K562 (cell line): ENCODE measurements around the gene NUP88. TPM values are rescaled to one million over a fixed set of nuclear protein-coding genes. Genes with fewer than 3 reads are reported as not detected.

Source experiments
- BCOR ChIP-seq: fragments of 450-650 bp; IDR thresholded peaks from 2 replicates; pipeline ENCODE4 v1.6.1; 2016
- BRCA1 ChIP-seq, 2 experiments: fragments of 450-650 bp in 1 of 2; sonication (generic) in 1 of 2; formaldehyde crosslinking in 1 of 2; IDR thresholded peaks; 2 replicates each; pipeline versions ENCODE4 v1.5.0 to v1.6.1; 2017 to 2020; ENCODE audit warnings: mild to moderate bottlenecking in 1 of 2, missing genetic modification reagents in 1 of 2
- CC2D1A ChIP-seq: fragments of 450-650 bp; IDR thresholded peaks from 2 replicates; pipeline ENCODE4 v1.6.1; 2017; ENCODE audit warnings: mild to moderate bottlenecking
- COPS2 ChIP-seq: fragments of 450-650 bp; conservative IDR thresholded peaks from 2 replicates; pipeline ENCODE4 v1.6.1; 2016; ENCODE audit warnings: mild to moderate bottlenecking, moderate library complexity
- E2F4 ChIP-seq: sonication (generic); formaldehyde crosslinking; IDR thresholded peaks from 2 replicates; pipeline ENCODE4 v1.8.0; 2022; ENCODE audit warnings: mild to moderate bottlenecking, low read depth, missing genetic modification reagents
- ESRRA ChIP-seq: fragments of 450-650 bp; IDR thresholded peaks from 2 replicates; pipeline ENCODE4 v1.6.1; 2014; ENCODE audit warnings: low read depth, mild to moderate bottlenecking, moderate library complexity, borderline replicate concordance
- FOSL1 ChIP-seq: fragments of 200-800 bp; sonication (Bioruptor generic); conservative IDR thresholded peaks from 2 replicates; pipeline ENCODE4 v1.6.1; 2016; ENCODE audit warnings: missing genetic modification characterization, missing compliant biosample characterization
- HCFC1 ChIP-seq: IDR thresholded peaks from 2 replicates; pipeline ENCODE4 v1.6.1; 2012; ENCODE audit warnings: low read depth, low read length, improper control_type of control experiment
- ILK ChIP-seq: fragments of 450-650 bp; IDR thresholded peaks from 2 replicates; pipeline ENCODE4 v1.6.1; 2016; ENCODE audit warnings: missing genetic modification characterization, low read depth, mild to moderate bottlenecking, missing compliant biosample characterization, moderate library complexity, borderline replicate concordance
- KAT7 ChIP-seq: sonication (generic); formaldehyde crosslinking; IDR thresholded peaks from 2 replicates; pipeline ENCODE4 v1.8.0; 2022; ENCODE audit warnings: missing genetic modification reagents, mild to moderate bottlenecking, borderline replicate concordance
- MTA1 ChIP-seq: fragments of 450-650 bp; IDR thresholded peaks from 2 replicates; pipeline ENCODE4 v1.6.1; 2017; ENCODE audit warnings: borderline replicate concordance
- NFXL1 ChIP-seq: fragments of 450-650 bp; formaldehyde crosslinking; IDR thresholded peaks from 2 replicates; pipeline ENCODE4 v1.4.0; 2021; ENCODE audit warnings: mild to moderate bottlenecking
- POLR3G ChIP-seq: IDR thresholded peaks from 2 replicates; pipeline ENCODE4 v1.6.1; 2011; ENCODE audit not compliant: insufficient read length, insufficient replicate concordance; ENCODE audit errors: extremely low read depth
- PRPF4 ChIP-seq: fragments of 200-400 bp; formaldehyde crosslinking; IDR thresholded peaks from one replicate; pipeline ENCODE4 v1.6.1; 2017; ENCODE audit warnings: low read length, low read depth, mild to moderate bottlenecking; ENCODE audit not compliant: insufficient read depth, poor library complexity, severe bottlenecking
- RNF2 ChIP-seq: sonication (generic); IDR thresholded peaks from 2 replicates; pipeline ENCODE4 v1.6.1; 2016
- STAG1 ChIP-seq: sonication (generic); formaldehyde crosslinking; IDR thresholded peaks from 2 replicates; pipeline ENCODE4 v1.5.0; 2020; ENCODE audit warnings: missing genetic modification reagents, borderline replicate concordance
- STAT5B ChIP-seq: fragments of 250-450 bp; sonication (Bioruptor Pico); IDR thresholded peaks from 2 replicates; pipeline ENCODE4 v1.8.0; 2021; ENCODE audit warnings: mild to moderate bottlenecking, inconsistent platforms
- ZFP30 ChIP-seq: fragments of 250-450 bp; sonication (Bioruptor Pico); IDR thresholded peaks from 2 replicates; pipeline ENCODE4 v1.8.0; 2022; ENCODE audit warnings: moderate library complexity, mild to moderate bottlenecking, inconsistent platforms, borderline replicate concordance
- ZFPM2 ChIP-seq: fragments of 250-450 bp; sonication (Bioruptor Pico); IDR thresholded peaks from 2 replicates; pipeline ENCODE4 v1.5.1; 2022; ENCODE audit warnings: mild to moderate bottlenecking
- ZNF175 ChIP-seq: fragments of 200-800 bp; sonication (Bioruptor generic); IDR thresholded peaks from 2 replicates; pipeline ENCODE4 v1.6.1; 2016; ENCODE audit warnings: low read depth, mild to moderate bottlenecking, missing genetic modification characterization, missing compliant biosample characterization
- ZNF253 ChIP-seq: fragments of 250-450 bp; sonication (Bioruptor Pico); conservative IDR thresholded peaks from 2 replicates; pipeline ENCODE4 v1.6.1; 2021; ENCODE audit warnings: mild to moderate bottlenecking
- ZNF277 ChIP-seq: fragments of 250-450 bp; sonication (Bioruptor Pico); IDR thresholded peaks from 2 replicates; pipeline ENCODE4 v1.8.0; 2022; ENCODE audit warnings: inconsistent platforms, mild to moderate bottlenecking, moderate library complexity, borderline replicate concordance
- ZNF592 ChIP-seq: fragments of 450-650 bp; IDR thresholded peaks from 2 replicates; pipeline ENCODE4 v1.6.1; 2017; ENCODE audit warnings: antibody characterized with exemption, mild to moderate bottlenecking
- polyA plus RNA-seq, 8 experiments: library from polyadenylated mRNA; depleted of rRNA in 4 of 8; stranded (reverse) in 5 of 8; unstranded in 3 of 8; fragments of >200 nt; fragmentation: Nextera tagmentation in 2 of 8; fragmentation: Illumina TruSeq in 1 of 8; extraction: Ambion mirVana in 2 of 8; extraction: Trizol in 1 of 8; gene quantifications; 2 replicates each; pipeline versions ENCODE4 v1.2.1 to v1.2.3, GENCODE V29; 2011 to 2014; ENCODE audit warnings: inconsistent platforms in 1 of 8, missing spikeins in 1 of 8
- total RNA-seq, 7 experiments: library from RNA; depleted of rRNA in 6 of 7; stranded (reverse); fragments of >200 nt in 6 of 7; fragmentation: Illumina TruSeq in 2 of 7; extraction: Trizol in 2 of 7; gene quantifications; 2 replicates each; pipeline versions ENCODE4 v1.2.1 to v1.2.3, GENCODE V29; 2011 to 2021; ENCODE audit warnings: low replicate concordance in 1 of 7

The NUP88 gene
- total and polyA plus RNA-seq, 9 of the 15 experiments (the other 6 are each of a cell fraction or from before 2014, with no cell fraction given) = 59.9 to 160 (median 119) TPM

- TF ChIP-seq ILK (tag) = no peak
- peak; percentile 51; the same call in 1 of the 2 replicates for TF ChIP-seq RNF2
- no peak for TF ChIP-seq COPS2
- TF ChIP-seq STAT5B (CRISPR knock-in tag) = no peak
- no peak for TF ChIP-seq BCOR
- no peak for TF ChIP-seq MTA1
- TF ChIP-seq KAT7 (CRISPR knock-in tag) = peak; percentile 71; the same call in 1 of the 2 replicates
- no peak for TF ChIP-seq E2F4
- no peak for TF ChIP-seq FOSL1 (tag)
- no peak for TF ChIP-seq NFXL1 (CRISPR knock-in tag)
- TF ChIP-seq STAG1 = no peak; the same call in 1 of the 2 replicates
- no peak for TF ChIP-seq PRPF4
- no peak for TF ChIP-seq ZFP30 (CRISPR knock-in tag)
- peak; percentile 77 for TF ChIP-seq ESRRA
- TF ChIP-seq POLR3G = no peak
- TF ChIP-seq ZNF277 (CRISPR knock-in tag) = no peak
- TF ChIP-seq CC2D1A = 0 out of 2 replicates have a peak, but pooled peaks have one; percentile 44
- peak; percentile 62; the same call in 1 of the 2 replicates for TF ChIP-seq ZNF592
- TF ChIP-seq HCFC1 = peak; percentile 62
- no peak for TF ChIP-seq BRCA1 (IDR thresholded peaks at IDR 0.05)
- no peak for TF ChIP-seq BRCA1 (CRISPR knock-in tag; IDR thresholded peaks at IDR 0.05)
- no peak for TF ChIP-seq ZNF175
- no peak for TF ChIP-seq ZNF253
- TF ChIP-seq ZFPM2 (CRISPR knock-in tag) = no peak
Observed at GRCh38 chr17:5438716-5439445, 19.4 kb upstream of the NUP88 start, which contains the start of gene C1QBP (continued).
